Nephron progenitor cell (in vitro differentiated cells): ENCODE results near the gene RELL1.

Experiments
- DNase-seq: peaks from one replicate; pipeline ENCODE4 v3.0.0; 2021
- H3K27ac Mint-ChIP-seq: 2 replicates; pipeline ENCODE4 v1.8.0; 2021; ENCODE audit warnings: mild to moderate bottlenecking, moderate library complexity, mixed read lengths
- H3K27me3 Mint-ChIP-seq: 2 replicates; pipeline ENCODE4 v1.8.0; 2021; ENCODE audit warnings: mild to moderate bottlenecking, low read depth, mixed read lengths; ENCODE audit not compliant: poor library complexity
- H3K36me3 Mint-ChIP-seq: 2 replicates; pipeline ENCODE4 v1.8.0; 2021; ENCODE audit warnings: low read depth, mixed read lengths
- H3K4me1 Mint-ChIP-seq: 2 replicates; pipeline ENCODE4 v1.8.0; 2021; ENCODE audit warnings: mixed read lengths
- H3K4me3 Mint-ChIP-seq: 2 replicates; pipeline ENCODE4 v1.8.0; 2021; ENCODE audit warnings: mild to moderate bottlenecking, moderate library complexity, mixed read lengths
- H3K9me3 Mint-ChIP-seq: 2 replicates; pipeline ENCODE4 v1.8.0; 2021; ENCODE audit warnings: mild to moderate bottlenecking, moderate library complexity, mixed read lengths
- TF ChIP-seq, protein P1 (sequence below): fragments of 200-600 bp; sonication (generic); IDR thresholded peaks from 2 replicates; pipeline ENCODE4 v1.5.0; 2021; ENCODE audit warnings: antibody characterized with exemption

Gene RELL1

DNA sequence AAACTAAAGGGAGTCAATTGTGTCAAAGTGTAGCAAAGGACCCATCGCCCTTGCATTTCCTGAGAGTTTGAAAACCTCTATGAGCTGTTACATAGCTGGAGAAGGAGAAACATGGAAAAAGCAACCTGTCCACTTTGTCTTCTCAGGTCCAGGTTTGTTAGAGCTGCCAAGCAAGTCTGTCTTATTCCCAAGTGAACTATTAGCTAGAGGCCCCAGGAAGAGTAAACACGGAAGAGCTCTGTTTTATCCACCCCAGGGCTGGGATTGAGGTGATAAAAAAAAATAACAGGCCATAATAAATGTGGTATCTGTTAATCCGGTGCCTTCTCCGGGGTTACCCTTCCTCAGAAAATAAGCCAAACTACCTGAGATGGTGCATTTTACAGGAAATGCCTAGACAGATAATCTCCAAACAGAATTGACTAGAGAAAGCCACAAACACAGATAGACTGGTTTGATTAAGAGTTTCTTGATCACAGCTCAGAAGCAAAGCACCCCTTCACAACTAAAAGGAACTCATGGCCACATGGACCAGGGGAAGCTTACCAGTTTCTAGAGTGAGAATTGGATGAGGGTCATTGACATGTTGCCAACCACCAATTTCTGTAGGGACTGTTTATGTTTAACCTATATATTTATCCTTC, 35.9 kb upstream of the RELL1 start:
- H3K4me3 Mint-ChIP-seq: no peak overlapping the region
- peak overlapping the region; percentile 62 for H3K27ac Mint-ChIP-seq
- no peaks in the 10 kb centered on the region for H3K36me3 Mint-ChIP-seq
- peaks cover 2% of the 10 kb centered on the region for H3K27me3 Mint-ChIP-seq
- no peak for DNase-seq
- peaks cover 5% of the 10 kb centered on the region for H3K4me1 Mint-ChIP-seq
- H3K9me3 Mint-ChIP-seq: no peaks in the 10 kb centered on the region
- TF ChIP-seq, protein P1, sequence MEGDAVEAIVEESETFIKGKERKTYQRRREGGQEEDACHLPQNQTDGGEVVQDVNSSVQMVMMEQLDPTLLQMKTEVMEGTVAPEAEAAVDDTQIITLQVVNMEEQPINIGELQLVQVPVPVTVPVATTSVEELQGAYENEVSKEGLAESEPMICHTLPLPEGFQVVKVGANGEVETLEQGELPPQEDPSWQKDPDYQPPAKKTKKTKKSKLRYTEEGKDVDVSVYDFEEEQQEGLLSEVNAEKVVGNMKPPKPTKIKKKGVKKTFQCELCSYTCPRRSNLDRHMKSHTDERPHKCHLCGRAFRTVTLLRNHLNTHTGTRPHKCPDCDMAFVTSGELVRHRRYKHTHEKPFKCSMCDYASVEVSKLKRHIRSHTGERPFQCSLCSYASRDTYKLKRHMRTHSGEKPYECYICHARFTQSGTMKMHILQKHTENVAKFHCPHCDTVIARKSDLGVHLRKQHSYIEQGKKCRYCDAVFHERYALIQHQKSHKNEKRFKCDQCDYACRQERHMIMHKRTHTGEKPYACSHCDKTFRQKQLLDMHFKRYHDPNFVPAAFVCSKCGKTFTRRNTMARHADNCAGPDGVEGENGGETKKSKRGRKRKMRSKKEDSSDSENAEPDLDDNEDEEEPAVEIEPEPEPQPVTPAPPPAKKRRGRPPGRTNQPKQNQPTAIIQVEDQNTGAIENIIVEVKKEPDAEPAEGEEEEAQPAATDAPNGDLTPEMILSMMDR: no peak

DNA sequence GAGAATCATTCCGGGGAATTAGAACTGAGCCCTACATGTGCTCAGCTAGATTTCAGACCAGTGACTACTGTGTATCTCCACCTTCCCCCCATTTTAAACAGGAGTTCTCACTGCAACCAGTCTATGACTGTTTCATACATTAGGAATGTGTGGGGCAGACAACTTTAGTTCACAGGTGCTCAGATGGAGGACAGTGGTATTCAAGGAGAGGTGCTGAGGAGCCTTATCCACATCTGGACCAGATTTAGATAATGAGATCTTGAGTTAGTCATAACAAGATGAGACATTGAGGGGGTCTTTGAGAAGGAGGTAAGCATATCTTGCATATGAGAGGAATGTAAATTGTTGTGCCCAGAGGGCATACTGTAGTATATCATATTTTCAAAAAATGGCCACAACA, 32.8 kb upstream of the RELL1 start:
- H3K4me1 Mint-ChIP-seq: peaks cover 5% of the 10 kb centered on the region

DNA sequence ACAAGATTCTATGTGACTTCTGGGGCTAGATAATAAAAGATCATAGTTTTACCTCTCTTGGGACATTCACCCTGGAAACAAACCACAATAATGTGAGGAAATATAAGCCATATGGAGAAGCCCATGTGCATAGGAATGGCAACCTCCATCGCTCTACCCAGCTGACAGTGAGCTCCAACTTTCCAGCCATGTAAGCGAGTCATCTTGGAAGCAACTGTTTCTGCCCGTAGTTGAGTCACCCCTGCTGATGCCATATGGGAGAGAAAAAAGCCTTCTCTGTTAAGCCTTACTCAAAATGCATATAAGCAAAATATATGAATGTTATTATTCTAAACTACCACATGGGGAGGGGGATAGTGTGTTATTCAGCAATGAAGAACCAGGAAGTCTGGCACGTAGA, 31.4 kb upstream of the RELL1 start:
- no peak for DNase-seq
- TF ChIP-seq, protein P1: no peak
- Mint-ChIP-seq H3K27me3 (peaks cover 2% of the 10 kb centered on the region), H3K36me3 (no peaks in the 10 kb centered on the region), H3K9me3 (no peaks in the 10 kb centered on the region), H3K4me1 (peaks cover 2% of the 10 kb centered on the region), H3K27ac (no peak overlapping the region), H3K4me3 (no peak overlapping the region)

More for the DNA sequence above, 32.8 kb upstream of the RELL1 start:
- Mint-ChIP-seq H3K4me3 (no peak overlapping the region), H3K9me3 (no peaks in the 10 kb centered on the region), H3K27ac (no peak overlapping the region), H3K27me3 (peaks cover 2% of the 10 kb centered on the region), H3K36me3 (no peaks in the 10 kb centered on the region)
- no peak for DNase-seq
- TF ChIP-seq, protein P1: no peak

DNA sequence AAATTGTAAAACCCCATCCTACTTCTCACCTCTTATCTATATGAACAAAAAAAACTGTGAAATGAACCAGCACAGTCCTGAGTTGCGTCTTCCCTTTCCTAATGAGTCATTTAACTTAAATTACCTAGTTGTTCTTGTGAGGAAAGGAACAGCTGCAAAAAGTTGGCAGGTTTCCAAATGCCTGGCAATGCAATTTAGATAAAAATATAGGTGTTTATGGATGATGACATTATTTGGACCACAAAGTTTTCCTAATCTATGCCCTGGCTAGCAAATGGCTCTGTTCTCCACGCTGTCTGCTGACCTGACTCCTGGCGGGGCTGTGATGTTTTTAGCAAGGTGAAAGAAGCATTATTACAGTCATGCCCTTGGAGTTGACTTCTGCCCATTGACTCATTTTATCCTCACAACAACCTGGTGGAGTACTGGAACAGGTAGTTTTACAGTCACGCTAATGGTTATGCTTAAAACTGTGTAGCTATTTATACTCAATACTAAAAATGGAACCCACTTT, 29.8 kb upstream of the RELL1 start:
- Mint-ChIP-seq H3K27ac (no peak overlapping the region), H3K9me3 (no peaks in the 10 kb centered on the region), H3K27me3 (peaks cover 2% of the 10 kb centered on the region), H3K4me3 (no peak overlapping the region), H3K4me1 (no peaks in the 10 kb centered on the region), H3K36me3 (no peaks in the 10 kb centered on the region)
- TF ChIP-seq, protein P1: no peak
- DNase-seq: no peak

DNA sequence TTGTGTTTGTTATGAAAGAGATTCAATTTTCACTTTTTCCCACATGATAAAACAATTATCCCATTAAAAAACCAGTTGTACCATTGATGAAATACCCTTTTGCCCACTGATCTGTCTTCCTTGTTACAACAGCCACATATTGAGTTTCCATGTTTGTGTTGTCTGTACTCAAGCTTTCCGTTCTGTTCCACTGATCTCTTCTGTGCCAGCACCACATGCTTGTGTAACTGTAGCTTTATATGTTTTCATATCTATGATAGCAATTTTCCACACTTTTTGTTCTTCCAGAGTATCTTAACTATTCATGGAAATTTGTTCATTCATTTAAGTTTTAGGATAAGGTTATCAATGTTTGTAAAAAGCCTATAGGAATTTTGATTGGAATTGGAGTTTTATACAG, 24.3 kb upstream of the RELL1 start:
- no peak overlapping the region for H3K27ac Mint-ChIP-seq
- H3K9me3 Mint-ChIP-seq: no peaks in the 10 kb centered on the region
- no peak overlapping the region for H3K4me3 Mint-ChIP-seq
- H3K36me3 Mint-ChIP-seq: no peaks in the 10 kb centered on the region
- TF ChIP-seq, protein P1: no peak
- no peak for DNase-seq
- no peaks in the 10 kb centered on the region for H3K4me1 Mint-ChIP-seq
- H3K27me3 Mint-ChIP-seq: no peaks in the 10 kb centered on the region

DNA sequence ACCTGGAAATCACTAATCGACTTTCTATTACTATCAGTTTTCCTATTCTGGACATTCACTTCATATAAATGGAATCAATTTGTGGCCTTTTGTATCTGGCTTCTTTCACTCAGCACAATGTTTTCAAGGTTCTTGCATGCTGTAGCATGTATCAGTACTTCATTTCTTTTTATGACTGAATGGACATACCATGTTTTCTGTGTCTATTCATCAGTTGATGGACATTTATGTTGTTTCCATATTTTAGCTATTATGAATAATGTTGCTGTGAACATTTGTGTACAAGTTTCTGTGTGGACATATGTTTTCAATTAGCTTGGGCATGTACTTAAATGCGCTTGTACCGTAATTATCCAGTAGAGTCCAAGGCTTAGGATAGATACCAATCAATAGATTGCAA, 19.9 kb upstream of the RELL1 start:
- no peak for DNase-seq
- TF ChIP-seq, protein P1: no peak
- H3K4me1 Mint-ChIP-seq: no peaks in the 10 kb centered on the region
- no peaks in the 10 kb centered on the region for H3K36me3 Mint-ChIP-seq
- no peak overlapping the region for H3K27ac Mint-ChIP-seq
- H3K27me3 Mint-ChIP-seq: no peaks in the 10 kb centered on the region
- no peaks in the 10 kb centered on the region for H3K9me3 Mint-ChIP-seq
- H3K4me3 Mint-ChIP-seq: no peak overlapping the region
